Adrenal gland (tissue), 5 donors: Measurements from ENCODE around the gene C9.

Experiments used
- CTCF ChIP-seq, 6 experiments: fragments of 450-650 bp in 4 of 6; fragments of 200-600 bp in 2 of 6; sonication (generic) in 1 of 6; IDR thresholded peaks; 1 replicate in 5 of 6; 2 replicates in 1 of 6; pipeline versions ENCODE4 v1.5.1 to v1.8.0; 2016 to 2021; ENCODE audit warnings: antibody characterized with exemption in 6 of 6, mild to moderate bottlenecking in 2 of 6, moderate library complexity in 1 of 6
- POLR2A ChIP-seq, 2 donors: fragments of 450-650 bp; IDR thresholded peaks; one replicate each; pipeline ENCODE4 v1.6.1; 2017; ENCODE audit warnings: antibody characterized with exemption in 2 of 2, mild to moderate bottlenecking in 2 of 2, moderate library complexity in 1 of 2
- donor health status: DM: no; HTN: no; CAD: no.

- TF ChIP-seq CTCF (IDR thresholded peaks at IDR 0.05) (no peak), POLR2A (IDR thresholded peaks at IDR 0.05) (no peak)
Observed at GRCh38 chr5:39352951-39353350, 11.3 kb downstream of the C9 start.
